Activated T-helper 17 cell treated with anti-CD3 and anti-CD28 coated beads, Interleukin-2, amount 50 U/mL, for 72 hours (primary cell): ENCODE measurements around the gene CD247. TPM values are rescaled to one million over a fixed set of nuclear protein-coding genes. Genes with fewer than 3 reads are reported as not detected.

Experiments used
- ATAC-seq: fragments of 150-1000 bp; cut with Tn5 transposase; replicated peaks from 2 replicates; pipeline ENCODE4 v1.10.0; 2021; ENCODE audit warnings: mild to moderate bottlenecking, moderate library complexity
- H3K27ac Mint-ChIP-seq: one replicate; pipeline ENCODE4 v1.8.0; 2022; ENCODE audit warnings: mixed read lengths
- H3K27me3 Mint-ChIP-seq: one replicate; pipeline ENCODE4 v1.8.0; 2022; ENCODE audit warnings: mixed read lengths
- H3K36me3 Mint-ChIP-seq: one replicate; pipeline ENCODE4 v1.8.0; 2022; ENCODE audit warnings: low read depth, mild to moderate bottlenecking, mixed read lengths
- H3K4me1 Mint-ChIP-seq: one replicate; pipeline ENCODE4 v1.8.0; 2022; ENCODE audit warnings: mixed read lengths
- H3K4me3 Mint-ChIP-seq: one replicate; pipeline ENCODE4 v1.8.0; 2022; ENCODE audit warnings: mild to moderate bottlenecking, mixed read lengths
- H3K9me3 Mint-ChIP-seq: one replicate; pipeline ENCODE4 v1.8.0; 2022; ENCODE audit warnings: mixed read lengths
- total RNA-seq, 2 donors: library from RNA; stranded (reverse); gene quantifications; one replicate each; pipeline ENCODE4 v1.2.3, GENCODE V29; 2022

CD247 gene
- total RNA-seq, 2 donors from 2014 or later, result 168 to 217 TPM

DNA sequence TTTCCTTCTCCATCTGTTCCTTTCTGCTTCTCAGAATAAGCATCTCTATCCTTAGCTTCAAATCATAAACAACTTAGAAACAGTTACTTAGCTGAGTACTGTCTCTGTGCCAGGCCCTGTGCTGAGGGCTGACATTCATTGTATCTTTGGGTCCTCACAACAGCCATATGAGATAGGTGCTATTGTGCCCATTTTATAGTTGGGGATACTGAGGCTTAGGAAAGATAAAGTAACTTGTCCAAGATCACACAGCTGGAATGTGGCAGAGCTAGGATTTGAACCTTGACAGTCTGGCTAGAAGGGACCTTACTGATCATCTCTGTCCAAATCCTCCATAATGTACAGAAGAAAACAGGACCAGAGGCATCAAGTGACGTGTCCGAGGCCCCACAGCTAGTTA is 25.0 kb downstream of the CD247 start:
- H3K9me3 Mint-ChIP-seq, result no peaks in the 10 kb centered on the region
- ATAC-seq, result no peak
- peaks cover 72% of the 10 kb centered on the region for H3K4me1 Mint-ChIP-seq
- H3K36me3 Mint-ChIP-seq, result peaks cover 99% of the 10 kb centered on the region
- H3K27ac Mint-ChIP-seq, result peak overlapping the region; percentile 93
- no peaks in the 10 kb centered on the region for H3K27me3 Mint-ChIP-seq
- peak overlapping the region; percentile 84 for H3K4me3 Mint-ChIP-seq

DNA sequence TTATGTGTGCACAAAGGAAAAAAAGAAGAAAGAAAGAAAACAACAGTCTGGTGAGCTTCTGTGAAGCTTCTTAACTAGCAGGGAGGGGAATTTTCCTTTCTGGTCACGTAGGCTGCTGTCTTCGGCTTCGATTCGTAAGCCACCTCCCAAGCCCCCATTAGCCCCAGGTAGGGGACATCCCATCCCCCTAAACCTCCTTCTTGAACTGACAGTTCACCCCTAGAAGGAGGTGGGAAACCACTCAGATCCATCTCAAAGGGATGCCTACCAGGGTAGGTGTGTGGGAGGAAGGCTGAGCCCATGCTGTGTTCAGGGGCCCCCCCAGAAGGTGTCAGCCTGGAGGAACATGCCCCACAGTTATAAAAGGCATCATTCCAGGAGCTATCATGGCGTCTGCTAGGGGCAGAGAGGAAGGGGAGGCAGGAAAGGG is 25.8 kb downstream of the CD247 start:
- H3K27me3 Mint-ChIP-seq, result no peaks in the 10 kb centered on the region
- peaks cover 99% of the 10 kb centered on the region for H3K36me3 Mint-ChIP-seq
- peak; percentile 59 for ATAC-seq
- no peaks in the 10 kb centered on the region for H3K9me3 Mint-ChIP-seq
- peaks cover 72% of the 10 kb centered on the region for H3K4me1 Mint-ChIP-seq
- peak overlapping the region; percentile 84 for H3K4me3 Mint-ChIP-seq
- H3K27ac Mint-ChIP-seq, result peak overlapping the region; percentile 93

DNA sequence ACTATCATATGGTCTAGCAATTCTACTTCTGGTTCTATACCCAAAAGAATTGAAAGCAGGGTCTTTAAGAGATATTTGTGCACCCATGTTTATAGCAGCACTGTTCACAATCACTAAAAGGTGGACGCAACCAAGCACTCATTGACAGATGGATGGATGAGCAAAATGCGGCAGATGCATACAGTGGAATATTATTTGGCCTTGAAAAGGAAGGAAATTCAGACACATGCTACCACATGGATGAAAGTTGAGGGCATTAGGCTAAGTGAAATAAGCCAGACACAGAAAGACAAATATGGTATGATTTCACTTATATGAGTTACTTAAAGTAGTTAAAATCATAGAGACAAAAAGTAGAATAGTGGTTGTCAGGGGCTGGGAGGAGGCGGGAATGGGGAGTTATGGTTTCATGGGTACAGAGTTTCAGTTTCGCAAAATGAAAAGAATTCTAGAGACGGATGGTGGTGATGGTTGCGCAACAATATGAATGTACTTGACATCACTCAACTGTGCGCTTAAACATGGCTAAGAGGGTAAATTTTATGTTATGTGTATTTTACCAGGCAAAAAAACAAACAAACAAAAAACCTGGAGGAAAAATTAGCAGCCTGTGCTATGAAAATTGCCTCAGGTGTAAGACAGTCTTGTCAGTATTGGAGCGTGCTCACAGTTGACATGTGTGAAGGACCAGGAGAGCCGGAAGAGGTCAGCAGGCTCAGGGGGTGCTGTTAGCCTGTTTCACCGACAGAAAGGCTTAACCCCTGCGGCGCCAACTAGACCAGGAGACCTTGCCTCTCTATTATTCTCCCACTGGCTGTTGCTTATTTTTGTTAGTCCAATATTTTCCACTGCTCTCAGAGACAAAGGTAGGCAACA is 26.5 kb downstream of the CD247 start:
- H3K27ac Mint-ChIP-seq, result peak overlapping the region; percentile 93
- peaks cover 65% of the 10 kb centered on the region for H3K4me1 Mint-ChIP-seq
- peak; percentile 72 for ATAC-seq
- H3K4me3 Mint-ChIP-seq, result peak overlapping the region; percentile 84
- H3K9me3 Mint-ChIP-seq, result no peaks in the 10 kb centered on the region
- no peaks in the 10 kb centered on the region for H3K27me3 Mint-ChIP-seq
- H3K36me3 Mint-ChIP-seq, result peaks cover 99% of the 10 kb centered on the region

DNA sequence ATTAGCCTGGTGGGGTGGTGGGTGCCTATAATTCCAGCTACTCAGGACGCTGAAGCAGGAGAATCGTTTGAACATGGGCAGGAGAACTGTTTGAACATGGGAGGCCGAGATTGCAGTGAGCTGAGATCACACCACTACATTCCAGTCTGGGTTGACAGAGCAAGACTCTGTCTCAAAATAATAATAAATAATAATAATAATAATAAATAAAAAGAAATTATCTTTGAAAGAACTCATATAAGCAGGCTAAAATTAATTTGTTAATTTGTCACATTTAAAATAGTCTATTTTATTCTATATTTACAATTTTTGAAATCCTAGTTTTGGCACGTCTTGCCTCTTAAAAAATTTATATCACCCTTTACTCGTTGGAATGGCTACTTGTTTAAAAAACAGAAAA is 27.6 kb downstream of the CD247 start:
- Mint-ChIP-seq H3K36me3 (peaks cover 99% of the 10 kb centered on the region), H3K27ac (peak overlapping the region; percentile 91), H3K27me3 (no peaks in the 10 kb centered on the region), H3K4me3 (peak overlapping the region; percentile 84), H3K9me3 (no peaks in the 10 kb centered on the region), H3K4me1 (peaks cover 65% of the 10 kb centered on the region)
- ATAC-seq, result no peak

DNA sequence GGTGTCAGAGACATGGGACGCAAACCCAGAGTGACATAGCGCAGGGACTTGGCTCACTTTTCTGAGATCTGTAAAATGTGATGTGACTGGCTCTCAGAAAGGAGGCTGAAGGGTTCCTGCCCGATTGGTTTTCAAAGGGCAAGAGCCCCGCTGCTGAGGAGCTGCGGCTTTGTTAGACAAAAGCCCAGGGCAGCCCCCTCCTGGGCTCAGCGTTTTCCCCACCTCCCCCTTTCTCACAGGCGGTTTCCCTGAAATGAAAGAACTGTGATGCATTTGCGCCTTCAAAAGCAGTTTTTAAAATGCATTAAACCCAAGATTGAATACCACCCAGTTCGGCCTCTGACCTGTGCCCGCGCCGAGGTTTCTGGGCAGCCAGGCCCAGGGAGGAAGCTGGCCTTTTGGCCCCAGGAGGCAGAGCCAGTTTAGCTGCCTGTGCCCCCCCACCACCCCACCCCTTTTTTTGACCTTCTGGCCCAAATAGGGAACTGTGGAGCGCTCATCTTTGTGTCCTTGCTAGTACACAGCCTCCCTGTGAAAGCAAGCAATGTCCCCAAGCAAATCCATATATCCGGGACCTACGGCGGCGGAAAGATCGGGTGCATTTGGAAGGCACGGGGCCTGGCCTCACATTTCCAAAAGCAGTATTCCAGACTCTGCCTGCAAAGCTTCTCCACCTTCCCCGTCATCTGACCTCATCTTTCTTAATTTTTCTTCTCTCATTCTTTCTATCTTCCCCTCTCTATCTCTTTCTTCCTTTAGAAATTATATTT is 28.6 kb downstream of the CD247 start:
- H3K27me3 Mint-ChIP-seq, result no peaks in the 10 kb centered on the region
- peak; percentile 56 for ATAC-seq
- H3K4me1 Mint-ChIP-seq, result peaks cover 65% of the 10 kb centered on the region
- H3K27ac Mint-ChIP-seq, result peak overlapping the region; percentile 91
- peak overlapping the region; percentile 84 for H3K4me3 Mint-ChIP-seq
- peaks cover 99% of the 10 kb centered on the region for H3K36me3 Mint-ChIP-seq
- H3K9me3 Mint-ChIP-seq, result no peaks in the 10 kb centered on the region

DNA sequence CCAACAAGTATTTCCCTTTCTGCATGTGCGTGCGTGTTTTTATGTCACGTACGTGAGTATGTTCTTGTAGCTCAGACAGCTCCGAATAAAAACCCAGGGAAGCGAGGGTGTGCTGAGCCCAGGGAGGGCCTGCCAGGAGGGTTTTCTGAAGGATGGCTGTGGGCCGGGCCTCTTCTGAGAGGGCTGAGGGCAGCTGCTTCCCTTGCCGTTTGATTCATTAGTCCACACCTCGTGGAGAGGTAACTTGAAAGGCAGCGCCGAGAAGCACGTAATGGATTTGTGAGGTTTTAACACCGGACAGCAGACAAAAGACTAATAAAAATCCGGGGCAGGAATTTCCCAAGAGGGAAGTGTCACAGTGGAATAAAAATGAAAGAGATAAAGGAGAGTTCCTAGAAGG is 29.5 kb downstream of the CD247 start:
- Mint-ChIP-seq H3K36me3 (peaks cover 99% of the 10 kb centered on the region), H3K4me1 (peaks cover 65% of the 10 kb centered on the region), H3K4me3 (peak overlapping the region; percentile 84), H3K9me3 (no peaks in the 10 kb centered on the region), H3K27ac (peak overlapping the region; percentile 91), H3K27me3 (no peaks in the 10 kb centered on the region)
- ATAC-seq, result no peak

DNA sequence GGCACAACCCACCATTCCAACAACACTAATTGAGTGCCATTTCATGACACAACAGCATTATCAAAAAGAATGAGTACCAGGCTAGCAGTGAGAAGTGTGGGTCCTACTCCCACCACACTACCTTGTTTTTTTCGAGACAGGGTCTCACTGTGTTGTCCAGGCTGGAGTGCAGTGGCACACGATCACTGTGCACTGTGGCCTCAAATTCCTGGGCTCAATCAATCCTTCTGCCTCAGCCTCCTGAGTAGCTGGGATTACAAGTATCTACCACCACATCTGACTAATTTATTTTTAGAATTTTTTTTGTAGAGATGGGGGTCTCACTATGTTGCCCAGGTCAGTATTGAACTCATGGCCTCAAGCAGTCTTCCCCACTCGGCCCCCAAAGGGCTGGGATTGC is 30.7 kb downstream of the CD247 start:
- H3K36me3 Mint-ChIP-seq, result peaks cover 100% of the 10 kb centered on the region
- H3K27ac Mint-ChIP-seq, result peak overlapping the region; percentile 91
- ATAC-seq, result no peak
- H3K4me1 Mint-ChIP-seq, result peaks cover 70% of the 10 kb centered on the region
- H3K4me3 Mint-ChIP-seq, result peak overlapping the region; percentile 84
- H3K9me3 Mint-ChIP-seq, result no peaks in the 10 kb centered on the region
- H3K27me3 Mint-ChIP-seq, result no peaks in the 10 kb centered on the region

DNA sequence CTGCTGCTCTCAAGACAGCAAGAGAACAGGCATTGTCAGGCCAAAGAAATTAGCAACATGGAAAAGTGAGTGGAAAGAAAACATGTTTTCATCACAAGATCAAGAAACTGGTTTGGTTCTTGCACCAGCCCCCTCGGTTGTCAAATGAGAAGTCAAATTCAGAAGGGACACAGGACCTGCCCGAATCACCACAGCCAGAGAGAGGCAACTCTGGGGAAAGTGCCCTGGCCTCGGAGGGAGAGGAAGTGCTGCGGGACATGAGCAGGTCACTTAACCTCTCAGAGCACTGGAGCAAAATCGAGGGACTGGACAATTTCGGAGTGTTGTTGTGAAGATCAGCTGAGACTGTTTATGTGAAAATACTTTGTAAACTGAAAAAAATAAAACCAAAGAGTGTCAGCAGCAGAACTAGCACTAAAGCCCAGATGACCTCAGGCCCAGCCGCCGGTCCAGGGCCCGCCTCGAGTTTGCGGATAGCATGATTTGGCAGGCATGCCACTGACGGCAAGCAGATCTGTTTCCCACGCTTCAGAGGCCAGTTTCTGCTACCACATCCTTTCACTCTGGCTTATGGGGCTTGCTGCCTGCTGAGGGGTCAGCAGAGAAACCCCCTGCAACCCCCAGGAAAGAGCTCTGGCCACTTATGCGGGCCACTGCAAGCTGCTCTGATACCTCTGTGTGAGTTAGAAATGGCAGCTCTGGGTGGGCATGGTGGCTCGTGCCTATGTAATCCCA is 32.1 kb downstream of the CD247 start:
- H3K4me3 Mint-ChIP-seq, result peak overlapping the region; percentile 70
- ATAC-seq, result peak; percentile 17

DNA sequence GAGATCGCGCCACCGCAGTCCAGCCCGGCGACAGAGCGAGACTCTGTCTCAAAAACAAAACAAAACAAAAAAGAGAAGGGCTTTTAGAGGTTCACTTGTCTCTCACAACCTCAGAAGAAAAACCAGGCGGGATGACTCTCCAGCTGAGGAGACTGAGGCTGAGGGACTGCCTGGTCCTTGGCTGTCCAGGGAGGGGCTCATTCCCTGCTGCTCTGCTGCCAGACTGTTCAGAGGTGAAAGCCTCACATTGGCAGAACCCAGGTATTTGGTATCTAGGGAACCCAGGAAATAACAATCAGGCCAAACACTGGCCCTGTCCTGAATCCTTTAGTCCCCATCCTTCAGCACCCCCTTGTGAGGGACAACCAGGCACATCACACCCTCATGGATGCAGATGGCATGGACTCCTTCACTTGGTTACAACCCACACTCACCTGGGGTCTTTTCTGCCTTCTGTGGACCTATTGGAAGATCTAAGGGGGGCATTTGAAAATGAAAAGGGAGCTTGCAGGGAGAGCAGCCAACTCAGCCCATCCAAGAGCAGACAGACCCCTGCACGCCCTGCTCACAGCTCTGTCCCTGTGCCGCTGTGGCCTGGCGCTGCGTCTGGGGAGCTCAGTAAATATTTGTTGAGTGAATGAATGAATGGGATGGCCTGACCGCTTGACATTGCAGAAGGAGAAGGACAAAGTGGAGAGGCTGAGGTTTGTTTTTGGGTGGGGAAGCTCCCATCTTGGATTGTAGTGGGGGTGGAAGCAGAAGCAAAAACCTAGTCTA is 33.4 kb downstream of the CD247 start:
- Mint-ChIP-seq H3K27me3 (no peaks in the 10 kb centered on the region), H3K4me1 (peaks cover 67% of the 10 kb centered on the region), H3K9me3 (no peaks in the 10 kb centered on the region), H3K36me3 (peaks cover 100% of the 10 kb centered on the region), H3K27ac (peak overlapping the region; percentile 86), H3K4me3 (peak overlapping the region; percentile 70)
- ATAC-seq, result no peak

More for the DNA sequence above, 32.1 kb downstream of the CD247 start:
- H3K27me3 Mint-ChIP-seq, result no peaks in the 10 kb centered on the region
- peak overlapping the region; percentile 86 for H3K27ac Mint-ChIP-seq
- H3K9me3 Mint-ChIP-seq, result no peaks in the 10 kb centered on the region
- H3K36me3 Mint-ChIP-seq, result peaks cover 100% of the 10 kb centered on the region
- H3K4me1 Mint-ChIP-seq, result peaks cover 65% of the 10 kb centered on the region

DNA sequence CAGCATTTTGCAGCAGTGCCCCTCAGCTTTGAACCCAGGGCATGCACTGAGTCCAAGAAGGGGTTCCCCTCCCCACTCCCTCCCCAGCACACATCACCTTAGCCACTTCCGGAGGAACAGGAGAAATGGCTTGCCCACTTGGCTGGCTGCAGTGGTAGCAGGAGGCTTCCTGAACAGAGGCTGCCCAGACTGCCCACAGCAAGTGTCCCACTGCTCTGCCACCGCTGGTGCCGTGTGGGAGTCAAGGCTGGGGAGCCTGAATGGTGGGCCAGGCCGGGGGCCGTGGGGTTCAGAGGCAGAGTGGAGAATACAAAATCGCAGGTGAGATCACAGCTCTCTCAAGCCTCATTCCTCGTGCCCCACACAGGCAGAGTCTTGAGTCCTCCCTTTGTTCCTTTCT is 34.5 kb downstream of the CD247 start:
- peaks cover 100% of the 10 kb centered on the region for H3K36me3 Mint-ChIP-seq
- H3K9me3 Mint-ChIP-seq, result no peaks in the 10 kb centered on the region
- H3K27me3 Mint-ChIP-seq, result no peaks in the 10 kb centered on the region
- H3K4me1 Mint-ChIP-seq, result peaks cover 77% of the 10 kb centered on the region
- H3K27ac Mint-ChIP-seq, result peak overlapping the region; percentile 86
- H3K4me3 Mint-ChIP-seq, result peak overlapping the region; percentile 70
- ATAC-seq, result peak; percentile 42

DNA sequence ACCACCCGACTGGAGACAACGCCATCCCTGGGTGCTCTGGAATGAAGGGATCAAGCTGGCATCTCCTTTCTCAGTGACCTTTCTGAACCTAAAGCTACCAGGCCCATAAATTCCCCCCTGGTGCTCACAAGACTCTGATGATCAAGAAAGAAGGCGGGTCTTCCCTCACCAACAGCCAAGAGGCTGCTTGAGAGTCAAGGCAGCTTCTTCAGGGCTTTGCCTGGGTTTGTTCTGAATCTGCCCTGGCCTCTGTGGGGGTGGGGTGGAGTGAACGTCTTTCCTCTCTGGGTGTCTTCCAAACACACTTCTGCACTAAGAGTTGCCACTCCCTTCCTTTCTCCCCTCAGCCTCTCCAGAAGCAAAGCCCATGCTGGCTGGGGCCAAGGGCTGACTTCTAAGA is 36.1 kb downstream of the CD247 start:
- Mint-ChIP-seq H3K36me3 (peaks cover 100% of the 10 kb centered on the region), H3K9me3 (no peaks in the 10 kb centered on the region), H3K4me3 (peak overlapping the region; percentile 70), H3K4me1 (peaks cover 81% of the 10 kb centered on the region), H3K27me3 (no peaks in the 10 kb centered on the region), H3K27ac (peak overlapping the region; percentile 86)
- peak; percentile 35 for ATAC-seq

DNA sequence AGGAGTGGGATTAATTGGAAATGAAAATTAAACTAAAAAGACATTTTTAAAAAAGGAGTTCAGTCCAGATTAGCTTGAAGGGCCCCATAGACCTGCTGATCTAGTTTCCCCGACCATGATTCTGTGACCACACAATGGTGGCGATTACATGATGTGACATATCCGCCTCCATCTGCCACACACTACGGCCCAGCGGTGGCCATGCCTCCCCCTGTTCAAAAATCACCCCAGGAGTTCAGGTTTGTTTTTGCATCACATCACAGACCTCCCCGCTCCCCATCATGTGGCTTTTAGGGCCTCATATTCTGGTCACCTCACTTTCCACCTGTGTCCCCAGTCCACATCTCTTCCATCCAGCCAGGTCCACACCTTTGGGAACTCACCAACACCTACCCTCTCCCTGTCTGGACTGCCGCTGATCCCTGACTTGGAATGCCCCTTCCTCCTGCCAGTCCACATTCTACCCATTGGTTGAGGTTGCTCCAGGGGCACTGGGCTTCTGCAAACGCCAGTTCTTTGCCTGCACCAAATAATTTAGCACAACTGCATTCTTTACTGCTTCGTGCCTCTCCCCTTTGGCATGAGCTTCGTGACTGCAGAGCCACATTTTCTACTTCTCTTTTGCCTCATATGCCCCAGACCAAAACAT is 38.9 kb downstream of the CD247 start:
- H3K9me3 Mint-ChIP-seq, result no peaks in the 10 kb centered on the region
- peak; percentile 36 for ATAC-seq
- H3K27me3 Mint-ChIP-seq, result no peaks in the 10 kb centered on the region
- peak overlapping the region; percentile 75 for H3K27ac Mint-ChIP-seq
- peaks cover 81% of the 10 kb centered on the region for H3K4me1 Mint-ChIP-seq
- peaks cover 100% of the 10 kb centered on the region for H3K36me3 Mint-ChIP-seq
- H3K4me3 Mint-ChIP-seq, result peak overlapping the region; percentile 57

DNA sequence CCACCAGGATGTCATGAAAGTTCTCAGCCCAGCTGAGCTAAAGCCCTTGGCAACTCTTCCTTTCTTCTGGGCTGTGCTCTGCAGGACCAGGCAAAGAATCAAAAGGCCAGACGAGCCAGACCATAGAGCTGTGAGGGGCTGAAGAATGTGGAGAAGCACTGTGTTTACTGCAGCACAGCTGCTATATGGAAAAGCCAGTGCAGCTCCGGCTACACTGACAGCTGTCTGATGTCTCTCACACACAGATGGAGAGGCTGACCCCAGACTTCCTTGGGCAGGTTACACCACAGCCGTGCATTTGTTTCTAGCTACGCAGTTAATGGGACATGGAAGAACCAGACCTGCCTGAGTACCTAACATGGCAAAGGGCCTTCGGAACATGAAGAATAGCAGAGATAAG is 40.3 kb downstream of the CD247 start:
- H3K9me3 Mint-ChIP-seq, result no peaks in the 10 kb centered on the region
- H3K27me3 Mint-ChIP-seq, result no peaks in the 10 kb centered on the region
- peak overlapping the region; percentile 8 for H3K4me3 Mint-ChIP-seq
- H3K27ac Mint-ChIP-seq, result peak overlapping the region; percentile 32
- ATAC-seq, result no peak
- peaks cover 81% of the 10 kb centered on the region for H3K4me1 Mint-ChIP-seq
- peaks cover 100% of the 10 kb centered on the region for H3K36me3 Mint-ChIP-seq
